Tibial nerve (tissue), 4 donors: Measurements from ENCODE around the gene ZNF317.

Experiments
- EP300 ChIP-seq, 2 donors: sonication (generic); formaldehyde crosslinking; IDR thresholded peaks; one replicate each; pipeline ENCODE4 v1.6.1; 2017; ENCODE audit warnings: antibody characterized with exemption in 2 of 2, mild to moderate bottlenecking in 1 of 2
- POLR2A ChIP-seq, 2 donors: fragments of 450-650 bp; IDR thresholded peaks; one replicate each; pipeline ENCODE4 v1.6.1; 2017; ENCODE audit warnings: antibody characterized with exemption in 2 of 2, mild to moderate bottlenecking in 2 of 2, moderate library complexity in 2 of 2
- TF ChIP-seq, protein P1 (sequence below), 5 experiments: fragments of 200-600 bp in 3 of 5; fragments of 450-650 bp in 2 of 5; sonication (generic) in 3 of 5; IDR thresholded peaks; one replicate each; pipeline ENCODE4 v1.5.1; 2016 to 2019; ENCODE audit warnings: antibody characterized with exemption in 5 of 5, mild to moderate bottlenecking in 3 of 5, moderate library complexity in 2 of 5

DNA sequence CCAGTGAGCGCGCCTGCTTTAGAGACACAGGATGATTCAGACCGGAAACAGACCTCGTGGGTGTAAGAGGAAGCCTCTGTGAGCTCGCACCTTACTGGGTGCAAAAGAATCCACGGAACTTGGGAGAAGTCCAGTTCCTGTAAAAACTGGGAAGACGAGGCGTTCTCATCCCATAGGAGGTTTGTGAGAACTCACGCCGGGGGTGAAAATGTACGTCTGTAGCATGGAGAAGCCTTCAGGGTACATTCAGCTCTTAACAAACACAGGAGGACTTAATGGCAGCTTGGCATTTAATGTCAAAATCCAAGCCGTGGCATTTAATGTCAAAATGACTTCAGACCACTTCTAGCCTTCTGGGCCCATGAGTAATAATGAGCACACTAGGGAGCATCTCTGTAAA is 21.2 kb downstream of the ZNF317 start:
- TF ChIP-seq, protein P1, sequence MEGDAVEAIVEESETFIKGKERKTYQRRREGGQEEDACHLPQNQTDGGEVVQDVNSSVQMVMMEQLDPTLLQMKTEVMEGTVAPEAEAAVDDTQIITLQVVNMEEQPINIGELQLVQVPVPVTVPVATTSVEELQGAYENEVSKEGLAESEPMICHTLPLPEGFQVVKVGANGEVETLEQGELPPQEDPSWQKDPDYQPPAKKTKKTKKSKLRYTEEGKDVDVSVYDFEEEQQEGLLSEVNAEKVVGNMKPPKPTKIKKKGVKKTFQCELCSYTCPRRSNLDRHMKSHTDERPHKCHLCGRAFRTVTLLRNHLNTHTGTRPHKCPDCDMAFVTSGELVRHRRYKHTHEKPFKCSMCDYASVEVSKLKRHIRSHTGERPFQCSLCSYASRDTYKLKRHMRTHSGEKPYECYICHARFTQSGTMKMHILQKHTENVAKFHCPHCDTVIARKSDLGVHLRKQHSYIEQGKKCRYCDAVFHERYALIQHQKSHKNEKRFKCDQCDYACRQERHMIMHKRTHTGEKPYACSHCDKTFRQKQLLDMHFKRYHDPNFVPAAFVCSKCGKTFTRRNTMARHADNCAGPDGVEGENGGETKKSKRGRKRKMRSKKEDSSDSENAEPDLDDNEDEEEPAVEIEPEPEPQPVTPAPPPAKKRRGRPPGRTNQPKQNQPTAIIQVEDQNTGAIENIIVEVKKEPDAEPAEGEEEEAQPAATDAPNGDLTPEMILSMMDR (IDR thresholded peaks at IDR 0.05) = no peak
- TF ChIP-seq POLR2A (IDR thresholded peaks at IDR 0.05) (no peak), EP300 (IDR thresholded peaks at IDR 0.05) (no peak)
